Trophoblast cell (in vitro differentiated cells and primary cell): ENCODE results near the gene ATL2.

ENCODE experiments used
- DNase-seq, 2 donors: peaks; one replicate each; pipeline ENCODE4 v3.0.0-alpha.2; 2016
- H2AFZ ChIP-seq: 2 replicates; pipeline ENCODE4 v1.6.1; 2013; ENCODE audit warnings: low read length, moderate library complexity, mild to moderate bottlenecking; ENCODE audit not compliant: insufficient read depth, poor library complexity
- H2AK5ac ChIP-seq: 2 replicates; pipeline ENCODE4 v1.6.1; 2013; ENCODE audit warnings: mild to moderate bottlenecking, low read length
- H2BK120ac ChIP-seq: 2 replicates; pipeline ENCODE4 v1.6.1; 2013; ENCODE audit warnings: low read length, mild to moderate bottlenecking, moderate library complexity; ENCODE audit not compliant: insufficient read depth, poor library complexity
- H2BK12ac ChIP-seq: 2 replicates; pipeline ENCODE4 v1.6.1; 2013; ENCODE audit warnings: mild to moderate bottlenecking, low read length, moderate library complexity
- H2BK5ac ChIP-seq: 2 replicates; pipeline ENCODE4 v1.6.1; 2013; ENCODE audit warnings: low read length, low read depth, moderate library complexity, mild to moderate bottlenecking; ENCODE audit not compliant: poor library complexity
- H3K14ac ChIP-seq: 2 replicates; pipeline ENCODE4 v1.6.1; 2013; ENCODE audit warnings: mild to moderate bottlenecking, low read length
- H3K18ac ChIP-seq: 2 replicates; pipeline ENCODE4 v1.6.1; 2013; ENCODE audit warnings: mild to moderate bottlenecking, low read length
- H3K23ac ChIP-seq: 2 replicates; pipeline ENCODE4 v1.6.1; 2013; ENCODE audit warnings: low read length
- H3K27ac ChIP-seq: 2 replicates; pipeline ENCODE4 v1.5.1; 2013; ENCODE audit warnings: low read depth, mild to moderate bottlenecking, inconsistent platforms, low read length, moderate library complexity
- H3K27me3 ChIP-seq: 2 replicates; pipeline ENCODE4 v1.6.1; 2013; ENCODE audit warnings: inconsistent platforms, mild to moderate bottlenecking, low read length, moderate library complexity; ENCODE audit not compliant: insufficient read depth
- H3K36me3 ChIP-seq, 2 experiments: 1 replicate in 1 of 2; 2 replicates in 1 of 2; pipeline ENCODE4 v1.6.1; 2013; ENCODE audit warnings: low read length in 2 of 2, mild to moderate bottlenecking in 2 of 2, moderate library complexity in 1 of 2; ENCODE audit not compliant: insufficient read depth in 2 of 2, control insufficient read depth in 1 of 2
- H3K4ac ChIP-seq: 2 replicates; pipeline ENCODE4 v1.6.1; 2013; ENCODE audit warnings: low read depth, mild to moderate bottlenecking, low read length, moderate library complexity
- H3K4me1 ChIP-seq, 2 experiments: 1 replicate in 1 of 2; 2 replicates in 1 of 2; pipeline ENCODE4 v1.6.1; 2013; ENCODE audit warnings: low read length in 2 of 2, mild to moderate bottlenecking in 2 of 2, moderate library complexity in 1 of 2; ENCODE audit not compliant: insufficient read depth in 2 of 2, control insufficient read depth in 1 of 2
- H3K4me2 ChIP-seq: 2 replicates; pipeline ENCODE4 v1.6.1; 2013; ENCODE audit warnings: inconsistent platforms, mild to moderate bottlenecking, low read length, moderate library complexity
- H3K4me3 ChIP-seq: 2 replicates; pipeline ENCODE4 v1.5.1; 2013; ENCODE audit warnings: mild to moderate bottlenecking, low read depth, low read length, inconsistent platforms
- H3K79me1 ChIP-seq: one replicate; pipeline ENCODE4 v1.6.1; 2013; ENCODE audit warnings: low read length
- H3K79me2 ChIP-seq: 2 replicates; pipeline ENCODE4 v1.6.1; 2013; ENCODE audit warnings: low read length, mild to moderate bottlenecking; ENCODE audit not compliant: control insufficient read depth, insufficient read depth, poor library complexity
- H3K9ac ChIP-seq: 2 replicates; pipeline ENCODE4 v1.6.1; 2013; ENCODE audit warnings: mild to moderate bottlenecking, low read length
- H3K9me3 ChIP-seq: 2 replicates; pipeline ENCODE4 v1.6.1; 2013; ENCODE audit warnings: low read depth, mild to moderate bottlenecking, control low read depth, inconsistent platforms, low read length; ENCODE audit not compliant: insufficient read depth
- H4K12ac ChIP-seq: 2 replicates; pipeline ENCODE4 v1.6.1; 2013; ENCODE audit warnings: low read depth, mild to moderate bottlenecking, low read length, moderate library complexity
- H4K8ac ChIP-seq: 2 replicates; pipeline ENCODE4 v1.6.1; 2013; ENCODE audit warnings: low read depth, mild to moderate bottlenecking, low read length, moderate library complexity
- H4K91ac ChIP-seq: one replicate; pipeline ENCODE4 v1.6.1; 2013; ENCODE audit warnings: low read depth, mild to moderate bottlenecking, low read length, moderate library complexity
- WGBS: extraction: QIAGEN DNeasy Blood & Tissue Kit; methylation state at CpG from one replicate; pipeline ENCODE4 v1.1.7; 2013; ENCODE audit warnings: missing lambda C conversion rate; ENCODE audit not compliant: insufficient read length, insufficient coverage; ENCODE audit errors: extremely low coverage; 5-methylcytosine and 5-hydroxymethylcytosine counted together

The ATL2 gene

GRCh38 chr2:38406597-38407110 lies 29.6 kb upstream of the ATL2 start:
- H3K18ac ChIP-seq: no peak overlapping the region
- H2AK5ac ChIP-seq: no peak overlapping the region
- H3K79me2 ChIP-seq: no peaks in the 10 kb centered on the region
- H3K9ac ChIP-seq: no peak overlapping the region
- H3K36me3 ChIP-seq: no peaks in the 10 kb centered on the region
- H4K91ac ChIP-seq: no peak overlapping the region
- no peak overlapping the region for H3K4ac ChIP-seq
- no peak overlapping the region for H2BK12ac ChIP-seq
- H3K79me1 ChIP-seq: no peaks in the 10 kb centered on the region
- no peak overlapping the region for H4K8ac ChIP-seq
- H2AFZ ChIP-seq: no peak overlapping the region
- no peak overlapping the region for H3K14ac ChIP-seq
- no peak overlapping the region for H4K12ac ChIP-seq
- no peak overlapping the region for H3K4me2 ChIP-seq
- H2BK120ac ChIP-seq: no peak overlapping the region
- H3K27ac ChIP-seq: no peak overlapping the region
- H3K9me3 ChIP-seq: no peaks in the 10 kb centered on the region
- no peaks in the 10 kb centered on the region for H3K27me3 ChIP-seq
- WGBS: no CpG with 5 or more reads among the region's 8 CpGs
- H3K4me1 ChIP-seq: peaks cover 0 to 3% of the 10 kb centered on the region in 2 experiments
- no peak overlapping the region for H2BK5ac ChIP-seq
- H3K4me3 ChIP-seq: no peak overlapping the region
- no peak overlapping the region for H3K23ac ChIP-seq
- no peak for DNase-seq

GRCh38 chr2:38405917-38406596 lies 29.0 kb upstream of the ATL2 start:
- no peak overlapping the region for H3K18ac ChIP-seq
- H4K8ac ChIP-seq: no peak overlapping the region
- no peak overlapping the region for H2BK5ac ChIP-seq
- no peak overlapping the region for H3K27ac ChIP-seq
- H3K36me3 ChIP-seq: no peaks in the 10 kb centered on the region
- no peak overlapping the region for H2BK120ac ChIP-seq
- H3K4ac ChIP-seq: no peak overlapping the region
- no peak overlapping the region for H3K23ac ChIP-seq
- no peak overlapping the region for H2BK12ac ChIP-seq
- H4K91ac ChIP-seq: no peak overlapping the region
- H3K14ac ChIP-seq: no peak overlapping the region
- no peaks in the 10 kb centered on the region for H3K27me3 ChIP-seq
- no peaks in the 10 kb centered on the region for H3K79me2 ChIP-seq
- H3K4me3 ChIP-seq: no peak overlapping the region
- H2AK5ac ChIP-seq: no peak overlapping the region
- no peaks in the 10 kb centered on the region for H3K79me1 ChIP-seq
- no peak overlapping the region for H4K12ac ChIP-seq
- no peak overlapping the region for H2AFZ ChIP-seq
- no peak overlapping the region for H3K4me2 ChIP-seq
- H3K9ac ChIP-seq: no peak overlapping the region
- no peaks in the 10 kb centered on the region for H3K9me3 ChIP-seq
- WGBS: no CpG with 5 or more reads among the region's 9 CpGs
- DNase-seq: no peak
- H3K4me1 ChIP-seq: peaks cover 0 to 3% of the 10 kb centered on the region in 2 experiments

- H3K4ac ChIP-seq: no peak overlapping the region
- no peaks in the 10 kb centered on the region for H3K27me3 ChIP-seq
- no peak overlapping the region for H4K91ac ChIP-seq
- H3K79me2 ChIP-seq: no peaks in the 10 kb centered on the region
- no peak overlapping the region for H2BK5ac ChIP-seq
- no peak overlapping the region for H3K4me3 ChIP-seq
- H3K79me1 ChIP-seq: no peaks in the 10 kb centered on the region
- H4K8ac ChIP-seq: no peak overlapping the region
- H2BK120ac ChIP-seq: no peak overlapping the region
- H4K12ac ChIP-seq: no peak overlapping the region
- no peak overlapping the region for H2AK5ac ChIP-seq
- H2AFZ ChIP-seq: no peak overlapping the region
- H3K36me3 ChIP-seq: no peaks in the 10 kb centered on the region
- no peak overlapping the region for H3K27ac ChIP-seq
- H3K4me1 ChIP-seq: peaks cover 0 to 2% of the 10 kb centered on the region in 2 experiments
- no peak overlapping the region for H3K18ac ChIP-seq
- peaks cover 2% of the 10 kb centered on the region for H3K9me3 ChIP-seq
- no peak overlapping the region for H3K9ac ChIP-seq
- no peak overlapping the region for H3K23ac ChIP-seq
- no peak overlapping the region for H3K14ac ChIP-seq
- no peak overlapping the region for H2BK12ac ChIP-seq
- no peak for DNase-seq
- H3K4me2 ChIP-seq: no peak overlapping the region
Observed at GRCh38 chr2:38400513-38400912, 23.4 kb upstream of the ATL2 start.

GRCh38 chr2:38398739-38399138 lies 21.7 kb upstream of the ATL2 start:
- H3K18ac ChIP-seq: no peak overlapping the region
- no CpG with 5 or more reads among the region's 4 CpGs for WGBS
- no peaks in the 10 kb centered on the region for H3K79me1 ChIP-seq

More at GRCh38 chr2:38398739-38399138, 21.7 kb upstream of the ATL2 start:
- no peak overlapping the region for H3K14ac ChIP-seq
- H3K4ac ChIP-seq: no peak overlapping the region
- H3K27me3 ChIP-seq: no peaks in the 10 kb centered on the region
- H4K91ac ChIP-seq: no peak overlapping the region
- H3K4me3 ChIP-seq: no peak overlapping the region
- H2AFZ ChIP-seq: no peak overlapping the region
- no peaks in the 10 kb centered on the region for H3K36me3 ChIP-seq
- no peak overlapping the region for H4K8ac ChIP-seq
- H3K4me2 ChIP-seq: no peak overlapping the region
- H2BK5ac ChIP-seq: no peak overlapping the region
- H3K9me3 ChIP-seq: peaks cover 2% of the 10 kb centered on the region
- H3K4me1 ChIP-seq: peaks cover 0 to 4% of the 10 kb centered on the region in 2 experiments
- H4K12ac ChIP-seq: no peak overlapping the region
- H2BK12ac ChIP-seq: no peak overlapping the region
- H3K27ac ChIP-seq: no peak overlapping the region
- H2BK120ac ChIP-seq: no peak overlapping the region
- no peak overlapping the region for H2AK5ac ChIP-seq
- no peak overlapping the region for H3K23ac ChIP-seq
- no peak overlapping the region for H3K9ac ChIP-seq
- no peaks in the 10 kb centered on the region for H3K79me2 ChIP-seq
- DNase-seq: no peak
